ENCODE measurements around the gene CDH8.

The CDH8 gene

DNA sequence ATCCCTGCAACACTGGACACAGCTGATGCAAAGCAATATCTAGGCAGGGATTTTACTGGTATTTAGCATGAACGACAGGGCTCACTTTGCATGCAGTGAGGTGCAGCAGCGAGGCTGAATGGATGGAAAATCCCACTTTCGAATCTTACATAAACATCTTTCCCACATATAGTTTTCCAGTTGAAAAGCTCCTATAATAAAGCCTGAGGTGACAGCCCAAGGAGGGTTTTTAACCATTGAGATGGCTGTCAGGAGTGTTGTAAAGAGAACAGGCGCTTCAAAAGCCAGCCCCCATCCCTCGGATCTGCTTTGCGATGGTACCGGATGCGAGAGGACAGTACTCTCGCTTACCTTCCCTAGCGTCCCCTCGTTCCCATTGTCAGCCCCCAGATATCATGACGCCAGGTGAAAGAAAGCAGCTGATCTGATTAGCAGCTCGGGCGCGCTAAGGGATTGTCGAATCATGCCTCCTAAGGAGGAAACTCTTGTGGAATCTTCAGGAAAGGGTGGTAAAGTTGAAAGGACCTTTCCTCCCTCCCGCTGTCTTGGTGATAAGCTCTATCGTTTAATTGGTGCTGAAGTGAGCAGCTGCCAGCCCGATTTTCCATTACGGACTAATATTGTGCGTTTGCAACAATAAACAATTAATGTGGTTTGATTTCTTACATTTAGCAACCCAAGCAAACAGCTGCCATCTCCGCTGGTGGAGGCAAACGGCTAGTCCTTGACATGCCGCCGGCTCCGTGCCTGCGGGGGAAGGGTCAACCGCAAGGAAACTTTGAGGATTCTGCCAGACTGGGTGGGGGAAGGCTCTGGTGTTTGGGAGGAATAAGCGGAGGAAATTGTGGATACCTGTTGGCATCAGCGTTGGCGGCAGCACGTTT lies 1.8 kb downstream of the CDH8 start:
- no peak for DNase-seq (ENCODE audit: low read depth)
- TF ChIP-seq, protein P1, sequence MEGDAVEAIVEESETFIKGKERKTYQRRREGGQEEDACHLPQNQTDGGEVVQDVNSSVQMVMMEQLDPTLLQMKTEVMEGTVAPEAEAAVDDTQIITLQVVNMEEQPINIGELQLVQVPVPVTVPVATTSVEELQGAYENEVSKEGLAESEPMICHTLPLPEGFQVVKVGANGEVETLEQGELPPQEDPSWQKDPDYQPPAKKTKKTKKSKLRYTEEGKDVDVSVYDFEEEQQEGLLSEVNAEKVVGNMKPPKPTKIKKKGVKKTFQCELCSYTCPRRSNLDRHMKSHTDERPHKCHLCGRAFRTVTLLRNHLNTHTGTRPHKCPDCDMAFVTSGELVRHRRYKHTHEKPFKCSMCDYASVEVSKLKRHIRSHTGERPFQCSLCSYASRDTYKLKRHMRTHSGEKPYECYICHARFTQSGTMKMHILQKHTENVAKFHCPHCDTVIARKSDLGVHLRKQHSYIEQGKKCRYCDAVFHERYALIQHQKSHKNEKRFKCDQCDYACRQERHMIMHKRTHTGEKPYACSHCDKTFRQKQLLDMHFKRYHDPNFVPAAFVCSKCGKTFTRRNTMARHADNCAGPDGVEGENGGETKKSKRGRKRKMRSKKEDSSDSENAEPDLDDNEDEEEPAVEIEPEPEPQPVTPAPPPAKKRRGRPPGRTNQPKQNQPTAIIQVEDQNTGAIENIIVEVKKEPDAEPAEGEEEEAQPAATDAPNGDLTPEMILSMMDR (IDR thresholded peaks at IDR 0.05; ENCODE audit: insufficient read depth, low read depth, low read length, missing control alignments), result no peak
- H3K4me3 ChIP-seq (ENCODE audit: low read depth, low read length), result no peak overlapping the region

DNA sequence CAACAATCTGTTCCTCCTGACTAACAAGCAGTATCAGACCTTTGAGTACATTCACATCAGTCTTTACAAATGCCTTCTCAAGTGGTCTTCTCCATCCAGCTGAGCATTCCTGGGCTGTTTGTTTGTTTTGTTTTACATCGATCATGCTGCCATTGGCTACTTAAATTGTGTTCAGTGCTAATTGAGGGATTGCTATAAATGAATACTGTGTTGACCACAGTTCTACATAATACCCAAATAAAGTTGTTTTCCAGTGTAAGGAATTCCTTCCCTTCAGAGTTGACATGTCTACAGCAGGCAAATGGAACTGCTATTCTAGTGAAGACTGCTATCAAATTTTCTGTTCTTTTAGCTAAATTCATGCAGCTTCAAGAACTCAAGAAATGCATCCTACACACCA lies 3.2 kb downstream of the CDH8 start:
- TF ChIP-seq, protein P1 (IDR thresholded peaks at IDR 0.05; ENCODE audit: insufficient read depth, low read depth, low read length, missing control alignments), result no peak
- no peak for DNase-seq (ENCODE audit: low read depth)
- no peak overlapping the region for H3K4me3 ChIP-seq (ENCODE audit: low read depth, low read length)

DNA sequence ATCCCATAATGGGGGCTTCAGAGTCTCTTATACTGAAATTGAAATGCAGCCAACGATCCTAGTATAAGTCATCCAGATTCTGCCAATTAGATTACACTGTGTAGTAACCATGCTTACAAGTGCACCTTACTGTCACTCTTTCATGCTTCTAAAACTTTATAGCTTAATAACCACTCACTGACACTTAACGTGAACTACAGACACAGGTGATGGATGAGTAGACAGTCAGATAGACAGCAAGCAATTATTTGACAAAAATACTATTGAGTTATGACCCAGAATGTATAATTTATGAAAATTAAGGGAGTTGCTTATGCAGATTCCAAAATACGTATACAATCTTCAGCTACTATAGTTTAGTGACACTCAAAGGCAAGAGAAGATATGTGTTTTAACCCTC lies 6.3 kb downstream of the CDH8 start:
- TF ChIP-seq, protein P1 (IDR thresholded peaks at IDR 0.05; ENCODE audit: insufficient read depth, low read depth, low read length, missing control alignments), result no peak
- no peak overlapping the region for H3K4me3 ChIP-seq (ENCODE audit: low read depth, low read length)
- no peak for DNase-seq (ENCODE audit: low read depth)

DNA sequence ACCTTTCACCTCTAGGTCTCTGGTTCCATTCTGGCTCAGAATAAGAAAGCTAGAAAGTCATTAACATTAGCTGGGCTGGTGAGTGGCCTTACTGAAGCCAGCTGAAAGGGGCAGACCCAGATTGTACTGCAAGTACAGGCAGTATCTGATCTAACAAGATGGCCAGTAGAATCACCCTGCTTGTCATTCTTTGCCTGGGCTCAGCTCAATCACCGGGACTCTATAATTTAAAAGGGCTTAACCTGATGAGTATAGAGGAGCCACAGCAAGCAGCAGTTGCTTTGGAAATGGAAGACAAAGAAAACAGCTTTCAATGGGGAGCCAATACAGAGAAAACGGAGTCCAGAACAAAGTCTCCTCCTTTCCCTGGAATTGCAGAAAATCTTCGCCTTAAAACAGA lies 13.6 kb downstream of the CDH8 start:
- H3K4me3 ChIP-seq (ENCODE audit: low read depth, low read length), result no peak overlapping the region
- no peak for DNase-seq (ENCODE audit: low read depth)
- TF ChIP-seq, protein P1 (IDR thresholded peaks at IDR 0.05; ENCODE audit: insufficient read depth, low read depth, low read length, missing control alignments), result no peak

- TF ChIP-seq, protein P1 (IDR thresholded peaks at IDR 0.05; ENCODE audit: insufficient read depth, low read depth, low read length, missing control alignments), result no peak
- H3K4me3 ChIP-seq (ENCODE audit: low read depth, low read length), result no peak overlapping the region
- no peak for DNase-seq (ENCODE audit: low read depth)
Measured at GRCh38 chr16:62021161-62021581, 15.1 kb downstream of the CDH8 start.

DNA sequence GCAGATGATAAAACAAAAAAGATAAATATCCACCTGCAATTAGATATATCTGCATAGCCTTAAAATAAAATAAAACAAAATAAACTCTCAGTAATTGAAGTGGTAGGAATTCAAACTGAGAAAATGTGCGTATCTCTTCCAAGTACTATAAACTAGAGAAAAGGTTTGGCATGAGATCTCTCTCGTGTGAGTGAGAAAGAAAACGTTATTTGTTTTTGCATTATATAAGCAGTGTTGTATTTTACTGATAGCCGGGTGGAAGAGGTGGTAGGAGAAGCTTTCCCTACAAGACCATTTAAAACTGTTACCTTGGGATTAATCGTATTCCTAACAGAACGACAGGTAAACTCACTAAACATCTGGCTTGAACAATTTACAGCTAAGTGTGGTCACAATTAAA lies 15.6 kb downstream of the CDH8 start:
- no peak overlapping the region for H3K4me3 ChIP-seq (ENCODE audit: low read depth, low read length)
- DNase-seq (ENCODE audit: low read depth), result no peak
- TF ChIP-seq, protein P1 (IDR thresholded peaks at IDR 0.05; ENCODE audit: insufficient read depth, low read depth, low read length, missing control alignments), result no peak

DNA sequence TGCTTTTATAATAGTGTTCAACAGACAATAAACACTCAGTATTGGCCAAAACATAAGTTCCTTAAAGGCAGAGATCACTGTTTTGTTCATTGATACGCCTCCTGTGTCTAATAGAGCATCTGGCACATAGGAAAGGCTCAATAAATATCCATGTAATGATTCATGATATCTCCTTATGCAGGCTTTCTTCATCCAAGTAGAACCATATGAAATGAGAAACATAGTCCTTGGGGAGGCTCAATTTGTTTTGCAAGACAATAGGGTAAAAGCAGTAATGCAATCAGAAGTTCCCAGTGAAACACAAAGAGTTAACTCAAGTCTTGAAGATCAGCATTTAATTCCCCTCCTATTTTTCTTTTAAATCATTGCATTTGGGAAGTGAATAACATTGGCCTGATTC lies 16.4 kb downstream of the CDH8 start:
- DNase-seq (ENCODE audit: low read depth), result no peak
- no peak overlapping the region for H3K4me3 ChIP-seq (ENCODE audit: low read depth, low read length)
- TF ChIP-seq, protein P1 (IDR thresholded peaks at IDR 0.05; ENCODE audit: insufficient read depth, low read depth, low read length, missing control alignments), result no peak

All from GM12865 (cell line).